ENCODE results near the gene TMEM236.

GRCh38 chr10:17847585-17848296 lies 95.7 kb downstream of the TMEM236 start:
- no peak for TF ChIP-seq POLR2A (IDR thresholded peaks at IDR 0.05)
- TF ChIP-seq, protein P1, sequence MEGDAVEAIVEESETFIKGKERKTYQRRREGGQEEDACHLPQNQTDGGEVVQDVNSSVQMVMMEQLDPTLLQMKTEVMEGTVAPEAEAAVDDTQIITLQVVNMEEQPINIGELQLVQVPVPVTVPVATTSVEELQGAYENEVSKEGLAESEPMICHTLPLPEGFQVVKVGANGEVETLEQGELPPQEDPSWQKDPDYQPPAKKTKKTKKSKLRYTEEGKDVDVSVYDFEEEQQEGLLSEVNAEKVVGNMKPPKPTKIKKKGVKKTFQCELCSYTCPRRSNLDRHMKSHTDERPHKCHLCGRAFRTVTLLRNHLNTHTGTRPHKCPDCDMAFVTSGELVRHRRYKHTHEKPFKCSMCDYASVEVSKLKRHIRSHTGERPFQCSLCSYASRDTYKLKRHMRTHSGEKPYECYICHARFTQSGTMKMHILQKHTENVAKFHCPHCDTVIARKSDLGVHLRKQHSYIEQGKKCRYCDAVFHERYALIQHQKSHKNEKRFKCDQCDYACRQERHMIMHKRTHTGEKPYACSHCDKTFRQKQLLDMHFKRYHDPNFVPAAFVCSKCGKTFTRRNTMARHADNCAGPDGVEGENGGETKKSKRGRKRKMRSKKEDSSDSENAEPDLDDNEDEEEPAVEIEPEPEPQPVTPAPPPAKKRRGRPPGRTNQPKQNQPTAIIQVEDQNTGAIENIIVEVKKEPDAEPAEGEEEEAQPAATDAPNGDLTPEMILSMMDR (IDR thresholded peaks at IDR 0.05): peak in 1 of 4 experiments; percentile 36
